Uterus (tissue), 4 donors: ENCODE measurements around the gene FANCF. TPM values are rescaled to one million over a fixed set of nuclear protein-coding genes. Genes with fewer than 3 reads are reported as not detected.

Experiments
- DNase-seq, 2 donors: peaks; one replicate each; pipeline ENCODE4 v3.0.0-alpha.2; 2019 to 2020
- H3K27ac ChIP-seq, 2 donors: fragments of 200-600 bp; sonication (generic); 1 replicate in 1 of 2; 2 replicates in 1 of 2; pipeline ENCODE4 v1.5.1; 2016 to 2018
- H3K27me3 ChIP-seq, 2 donors: fragments of 200-600 bp; sonication (generic); one replicate each; pipeline ENCODE4 v1.5.1; 2018 to 2019; ENCODE audit warnings: control low read depth in 1 of 2
- H3K36me3 ChIP-seq, 2 donors: fragments of 200-600 bp; sonication (generic); one replicate each; pipeline ENCODE4 v1.5.1; 2019; ENCODE audit warnings: control low read depth in 1 of 2
- H3K4me1 ChIP-seq, 2 donors: fragments of 200-600 bp; sonication (generic); one replicate each; pipeline ENCODE4 v1.5.1; 2018 to 2019; ENCODE audit warnings: control low read depth in 1 of 2
- H3K4me3 ChIP-seq, 2 donors: fragments of 200-600 bp; sonication (generic); 1 replicate in 1 of 2; 2 replicates in 1 of 2; pipeline ENCODE4 v1.5.1; 2018 to 2019; ENCODE audit warnings: mild to moderate bottlenecking in 1 of 2
- H3K9me3 ChIP-seq, 2 donors: fragments of 200-600 bp; sonication (generic); one replicate each; pipeline ENCODE4 v1.5.1; 2019; ENCODE audit warnings: control low read depth in 1 of 2
- POLR2A ChIP-seq, 2 donors: fragments of 450-650 bp; IDR thresholded peaks; one replicate each; pipeline ENCODE4 v1.6.1; 2016; ENCODE audit warnings: antibody characterized with exemption in 2 of 2, mild to moderate bottlenecking in 1 of 2, moderate library complexity in 1 of 2
- intact Hi-C: fragments of 100-400 bp; cut with DNase I; formaldehyde crosslinking; loops from one replicate; pipeline ENCODE4 v1.15.1; 2023; ENCODE audit warnings: low total_unique reads
- total RNA-seq, 4 donors: library from RNA; depleted of rRNA in 3 of 4; stranded (reverse); fragments of >200 nt in 3 of 4; gene quantifications; one replicate each; pipeline versions ENCODE4 v1.1.0 to v1.2.4, GENCODE V29; 2014 to 2023
- TF ChIP-seq, protein P1 (sequence below), 4 experiments: fragments of 200-600 bp in 2 of 4; fragments of 450-650 bp in 2 of 4; sonication (generic) in 2 of 4; IDR thresholded peaks; one replicate each; pipeline ENCODE4 v1.5.1; 2016 to 2019; ENCODE audit warnings: antibody characterized with exemption in 4 of 4, mild to moderate bottlenecking in 2 of 4, moderate library complexity in 1 of 4
- donor health status: DM: yes; HTN: yes; CAD: no.

The FANCF gene, protein sequence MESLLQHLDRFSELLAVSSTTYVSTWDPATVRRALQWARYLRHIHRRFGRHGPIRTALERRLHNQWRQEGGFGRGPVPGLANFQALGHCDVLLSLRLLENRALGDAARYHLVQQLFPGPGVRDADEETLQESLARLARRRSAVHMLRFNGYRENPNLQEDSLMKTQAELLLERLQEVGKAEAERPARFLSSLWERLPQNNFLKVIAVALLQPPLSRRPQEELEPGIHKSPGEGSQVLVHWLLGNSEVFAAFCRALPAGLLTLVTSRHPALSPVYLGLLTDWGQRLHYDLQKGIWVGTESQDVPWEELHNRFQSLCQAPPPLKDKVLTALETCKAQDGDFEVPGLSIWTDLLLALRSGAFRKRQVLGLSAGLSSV
- 10 to 100 TPM in 2 of 4 donors, 1 to 10 TPM in 1, under 1 TPM in 1; 0.88 to 27.6 (median 6.4) TPM for total RNA-seq

DNA sequence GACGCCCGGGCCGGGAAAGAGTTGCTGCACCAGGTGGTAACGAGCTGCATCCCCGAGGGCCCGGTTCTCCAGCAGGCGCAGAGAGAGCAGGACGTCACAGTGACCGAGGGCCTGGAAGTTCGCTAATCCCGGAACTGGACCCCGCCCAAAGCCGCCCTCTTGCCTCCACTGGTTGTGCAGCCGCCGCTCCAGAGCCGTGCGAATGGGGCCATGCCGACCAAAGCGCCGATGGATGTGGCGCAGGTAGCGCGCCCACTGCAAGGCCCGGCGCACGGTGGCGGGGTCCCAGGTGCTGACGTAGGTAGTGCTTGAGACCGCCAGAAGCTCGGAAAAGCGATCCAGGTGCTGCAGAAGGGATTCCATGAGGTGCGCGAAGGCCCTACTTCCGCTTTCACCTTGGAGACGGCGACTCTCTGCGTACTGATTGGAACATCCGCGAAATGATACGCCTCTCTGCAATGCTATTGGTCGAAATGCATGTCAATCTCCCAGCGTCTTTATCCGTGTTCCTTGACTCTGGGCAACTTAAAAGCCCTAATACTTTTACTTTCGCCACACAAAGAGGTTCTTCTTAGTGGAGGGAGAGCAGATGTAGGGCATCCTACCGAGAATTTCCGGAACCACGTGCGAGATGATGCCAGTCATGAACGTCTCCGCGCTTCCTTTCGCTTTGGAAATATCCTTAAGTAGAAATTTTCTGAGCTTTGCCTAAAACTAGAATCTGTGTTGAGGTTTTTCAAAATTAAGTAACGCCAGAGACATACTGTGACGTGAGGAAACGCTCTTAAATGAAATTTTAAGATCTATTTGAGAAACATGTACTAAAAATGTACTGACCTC lies at the start of gene FANCF:
FANCF (minus strand) TSS at position 376 of the 840 bp plus-strand sequence; CDS start at position 363, 13 bp downstream.
- peak within 1 kb of the TSS; percentile 78 to 83 for H3K4me3 ChIP-seq
- peak within 1 kb of the TSS; percentile 88 to 90 for H3K27ac ChIP-seq
- DNase-seq: peak; percentile 93 to 97
- H3K9me3 ChIP-seq: no peaks in the 10 kb centered on the region
- no peaks in the 10 kb centered on the region for H3K27me3 ChIP-seq
- TF ChIP-seq, protein P1, sequence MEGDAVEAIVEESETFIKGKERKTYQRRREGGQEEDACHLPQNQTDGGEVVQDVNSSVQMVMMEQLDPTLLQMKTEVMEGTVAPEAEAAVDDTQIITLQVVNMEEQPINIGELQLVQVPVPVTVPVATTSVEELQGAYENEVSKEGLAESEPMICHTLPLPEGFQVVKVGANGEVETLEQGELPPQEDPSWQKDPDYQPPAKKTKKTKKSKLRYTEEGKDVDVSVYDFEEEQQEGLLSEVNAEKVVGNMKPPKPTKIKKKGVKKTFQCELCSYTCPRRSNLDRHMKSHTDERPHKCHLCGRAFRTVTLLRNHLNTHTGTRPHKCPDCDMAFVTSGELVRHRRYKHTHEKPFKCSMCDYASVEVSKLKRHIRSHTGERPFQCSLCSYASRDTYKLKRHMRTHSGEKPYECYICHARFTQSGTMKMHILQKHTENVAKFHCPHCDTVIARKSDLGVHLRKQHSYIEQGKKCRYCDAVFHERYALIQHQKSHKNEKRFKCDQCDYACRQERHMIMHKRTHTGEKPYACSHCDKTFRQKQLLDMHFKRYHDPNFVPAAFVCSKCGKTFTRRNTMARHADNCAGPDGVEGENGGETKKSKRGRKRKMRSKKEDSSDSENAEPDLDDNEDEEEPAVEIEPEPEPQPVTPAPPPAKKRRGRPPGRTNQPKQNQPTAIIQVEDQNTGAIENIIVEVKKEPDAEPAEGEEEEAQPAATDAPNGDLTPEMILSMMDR (IDR thresholded peaks at IDR 0.05): peak in 1 of 4 experiments; percentile 9
- TF ChIP-seq POLR2A (IDR thresholded peaks at IDR 0.05): peak in 1 of 2 donors; percentile 31
- no peaks in the 10 kb centered on the region for H3K36me3 ChIP-seq
- intact Hi-C loops: loop anchor here (10.0 kb wide), 1 partner anchor 209 kb away; no protein-coding TSS in a partner anchor
- peaks cover 0 to 10% of the 10 kb centered on the region in 2 donors for H3K4me1 ChIP-seq

DNA sequence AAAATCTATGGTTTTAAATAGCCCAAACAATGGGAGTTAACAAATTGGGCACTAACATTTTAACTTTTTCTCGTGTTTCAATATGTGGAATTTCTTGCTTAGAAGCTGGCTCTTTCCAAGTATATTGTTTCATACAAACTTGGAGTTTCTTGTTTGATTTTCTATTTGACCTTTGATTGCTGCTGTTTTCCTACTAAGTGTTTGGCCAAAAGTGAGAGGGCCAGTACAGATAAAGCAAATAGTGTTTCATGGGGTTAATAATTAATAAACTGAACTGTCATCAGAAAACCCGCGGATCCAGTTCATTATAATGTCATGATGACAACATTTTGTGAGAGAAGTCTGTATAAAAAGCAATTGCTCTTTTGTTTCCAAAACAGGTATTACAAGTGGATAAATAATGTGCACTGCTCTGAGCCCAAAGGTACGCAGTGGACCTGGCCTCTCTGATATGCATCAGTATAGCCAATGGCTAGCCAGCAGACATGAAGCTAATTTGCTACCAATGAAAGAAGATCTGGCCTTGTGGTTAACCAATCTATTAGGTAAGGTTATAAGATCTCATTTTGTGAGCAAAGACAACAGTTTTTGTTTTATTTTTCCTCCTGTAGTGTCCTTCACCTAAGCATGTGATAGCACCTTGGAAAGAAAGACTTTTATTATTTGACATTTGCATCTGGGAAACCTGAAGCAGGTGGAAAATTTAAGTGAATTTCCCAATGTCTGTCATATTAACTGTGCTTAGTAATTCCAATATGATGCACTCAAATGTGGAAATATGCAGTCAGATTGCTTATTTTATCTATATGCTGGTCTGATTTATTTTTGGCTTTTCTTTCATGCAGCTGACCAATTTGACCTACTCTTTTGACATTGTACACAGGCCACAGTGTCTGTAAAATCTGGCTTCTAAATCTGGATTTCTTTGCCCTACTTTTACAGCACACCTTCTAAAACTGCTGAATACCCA lies 49.1 kb upstream of the FANCF start:
- DNase-seq: no peak

DNA sequence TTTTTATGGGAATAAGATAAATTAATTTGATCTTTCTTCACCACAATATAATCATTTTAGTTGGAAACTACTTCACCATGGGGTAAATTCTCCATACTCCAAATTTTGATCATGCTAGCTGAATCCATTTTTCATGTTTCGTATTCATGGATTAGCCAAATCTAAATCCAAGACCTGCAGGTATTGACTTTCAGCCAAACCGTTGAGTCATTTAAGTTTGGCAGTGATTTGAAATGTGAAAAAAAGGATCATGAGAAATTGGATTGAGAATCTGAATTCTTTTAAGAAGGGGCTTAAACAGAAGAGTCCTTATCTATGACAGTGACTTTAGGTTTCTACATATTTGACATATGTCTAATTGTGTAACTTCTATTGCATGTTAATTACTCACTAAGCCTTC lies 46.1 kb upstream of the FANCF start:
- no peak overlapping the region for H3K4me3 ChIP-seq
- intact Hi-C loops: no loop called here
- H3K27me3 ChIP-seq: no peaks in the 10 kb centered on the region
- H3K36me3 ChIP-seq: no peaks in the 10 kb centered on the region
- TF ChIP-seq, protein P1 (IDR thresholded peaks at IDR 0.05): no peak
- no peak for TF ChIP-seq POLR2A (IDR thresholded peaks at IDR 0.05)
- H3K27ac ChIP-seq: no peak overlapping the region
- no peaks in the 10 kb centered on the region for H3K9me3 ChIP-seq
- no peaks in the 10 kb centered on the region for H3K4me1 ChIP-seq
- no peak for DNase-seq

More for the DNA sequence above, 49.1 kb upstream of the FANCF start:
- no peak for TF ChIP-seq POLR2A (IDR thresholded peaks at IDR 0.05)
- TF ChIP-seq, protein P1 (IDR thresholded peaks at IDR 0.05): no peak
- no peaks in the 10 kb centered on the region for H3K27me3 ChIP-seq
- no peak overlapping the region for H3K27ac ChIP-seq
- H3K4me3 ChIP-seq: no peak overlapping the region
- no peaks in the 10 kb centered on the region for H3K36me3 ChIP-seq
- H3K4me1 ChIP-seq: no peaks in the 10 kb centered on the region
- intact Hi-C loops: no loop called here
- H3K9me3 ChIP-seq: no peaks in the 10 kb centered on the region

DNA sequence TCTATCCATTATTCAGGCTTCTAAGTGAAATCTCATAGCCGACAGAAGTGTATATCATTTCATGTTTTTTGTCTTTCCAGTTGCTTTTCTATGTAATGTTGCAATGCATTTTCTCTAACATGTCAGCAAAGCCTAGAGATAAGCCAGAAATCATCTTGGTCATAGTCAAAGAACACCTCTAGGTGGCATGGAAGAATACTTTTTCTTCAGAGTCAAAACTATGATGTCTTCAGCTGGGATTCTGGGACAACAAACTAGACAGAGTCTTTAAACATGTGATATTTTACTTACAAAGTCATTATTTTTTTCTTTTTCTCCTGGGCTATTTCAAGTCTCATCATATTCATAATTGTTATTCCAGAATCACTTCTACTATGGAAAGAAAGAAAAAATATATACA lies 45.2 kb upstream of the FANCF start:
- Histone ChIP-seq H3K4me3 (no peak overlapping the region), H3K9me3 (no peaks in the 10 kb centered on the region), H3K27ac (no peak overlapping the region), H3K36me3 (no peaks in the 10 kb centered on the region), H3K27me3 (no peaks in the 10 kb centered on the region), H3K4me1 (no peaks in the 10 kb centered on the region)
- DNase-seq: no peak
- TF ChIP-seq, protein P1 (IDR thresholded peaks at IDR 0.05): no peak
- no peak for TF ChIP-seq POLR2A (IDR thresholded peaks at IDR 0.05)
- intact Hi-C loops: no loop called here
